ENCODE results near the gene STN1.
A peak's percentile ranks its signal among the peaks of the same experiment; 100 is the strongest.

The STN1 gene

GRCh38 chr10:103928784-103929183 lies 10.8 kb upstream of the STN1 start:
- DNase-seq = no peak

- DNase-seq = peak in 1 of 2 experiments; percentile 50
These were observed 8.8 kb upstream of the STN1 start for GRCh38 chr10:103926722-103927319.

- no peak for DNase-seq
These were observed 7.6 kb upstream of the STN1 start for GRCh38 chr10:103925591-103925990.

- DNase-seq = no peak
These were observed 5.5 kb upstream of the STN1 start for GRCh38 chr10:103923502-103923901.

GRCh38 chr10:103922659-103923058 lies 4.7 kb upstream of the STN1 start:
- DNase-seq = no peak

- no peak for DNase-seq
These were observed 3.8 kb upstream of the STN1 start for GRCh38 chr10:103921750-103922195.

GRCh38 chr10:103921248-103921647 lies 3.3 kb upstream of the STN1 start:
- DNase-seq = no peak

- no peak for DNase-seq
These were observed 1.7 kb upstream of the STN1 start for GRCh38 chr10:103919648-103920025.

GRCh38 chr10:103917302-103918052 lies 507 bp downstream of the STN1 start:
- DNase-seq = peak in 1 of 2 experiments; percentile 25

GRCh38 chr10:103916876-103917275 lies 1.1 kb downstream of the STN1 start:
- no peak for DNase-seq

- no peak for DNase-seq
These were observed 1.7 kb downstream of the STN1 start for GRCh38 chr10:103916254-103916653.

GRCh38 chr10:103915796-103916195 lies 2.2 kb downstream of the STN1 start:
- DNase-seq = no peak

GRCh38 chr10:103912759-103913158 lies 5.2 kb downstream of the STN1 start:
- no peak for DNase-seq

GRCh38 chr10:103911021-103911459 lies 6.9 kb downstream of the STN1 start:
- no peak for DNase-seq

GRCh38 chr10:103910442-103911012 lies 7.5 kb downstream of the STN1 start:
- no peak for DNase-seq

- peak in 1 of 2 experiments; percentile 8 for DNase-seq
These were observed 12.5 kb downstream of the STN1 start for GRCh38 chr10:103905441-103905840.

GRCh38 chr10:103901299-103901698 lies 16.7 kb downstream of the STN1 start:
- DNase-seq = no peak

- DNase-seq = no peak
These were observed 18.7 kb downstream of the STN1 start for GRCh38 chr10:103899312-103899711.

- DNase-seq = no peak
These were observed 20.7 kb downstream of the STN1 start for GRCh38 chr10:103897241-103897774.

- no peak for DNase-seq
These were observed 21.8 kb downstream of the STN1 start for GRCh38 chr10:103896225-103896624.

GRCh38 chr10:103895411-103896186 lies 22.4 kb downstream of the STN1 start:
- DNase-seq = no peak

- no peak for DNase-seq
These were observed 23.5 kb downstream of the STN1 start for GRCh38 chr10:103894441-103894864.

- no peak for DNase-seq
These were observed 24.2 kb downstream of the STN1 start for GRCh38 chr10:103893817-103894216.
